CD14-positive monocyte (primary cell): ENCODE measurements around the gene DPM1. TPM values are rescaled to one million over a fixed set of nuclear protein-coding genes. Genes with fewer than 3 reads are reported as not detected.

Experiments used
- DNase-seq, 3 donors: peaks; one replicate each; pipeline ENCODE4 v3.0.0-alpha.2; 2011 to 2022
- H2AFZ ChIP-seq: 2 replicates; pipeline ENCODE4 v1.6.0; 2012; ENCODE audit warnings: mild to moderate bottlenecking, low read depth, low read length, inconsistent platforms; ENCODE audit not compliant: insufficient read depth, poor library complexity, severe bottlenecking
- H3K27ac ChIP-seq, 2 donors: 1 replicate in 1 of 2; 2 replicates in 1 of 2; pipeline ENCODE4 v1.5.1; 2012 to 2013; ENCODE audit warnings: low read length in 2 of 2, control low read depth in 1 of 2, inconsistent platforms in 1 of 2, low read depth in 1 of 2, mild to moderate bottlenecking in 1 of 2
- H3K27me3 ChIP-seq, 2 donors: one replicate each; pipeline versions ENCODE4 v1.6.0 to v1.6.1; 2011 to 2013; ENCODE audit warnings: low read length in 2 of 2; ENCODE audit not compliant: control insufficient read depth in 2 of 2, insufficient read depth in 2 of 2
- H3K36me3 ChIP-seq, 2 donors: replicated peaks in 1 of 2; 1 replicate in 1 of 2; 2 replicates in 1 of 2; pipeline versions ENCODE4 v1.5.1 to v1.6.1; 2012 to 2013; ENCODE audit warnings: low read length in 2 of 2, control low read depth in 1 of 2, inconsistent platforms in 1 of 2, mild to moderate bottlenecking in 1 of 2; ENCODE audit not compliant: insufficient read depth in 2 of 2, control insufficient read depth in 1 of 2
- H3K4me1 ChIP-seq, 2 donors: 1 replicate in 1 of 2; 2 replicates in 1 of 2; pipeline versions ENCODE4 v1.5.1 to v1.6.1; 2012 to 2013; ENCODE audit warnings: low read length in 2 of 2, control low read depth in 1 of 2, inconsistent platforms in 1 of 2, mild to moderate bottlenecking in 1 of 2, moderate library complexity in 1 of 2; ENCODE audit not compliant: insufficient read depth in 2 of 2, control insufficient read depth in 1 of 2
- H3K4me2 ChIP-seq: replicated peaks from 2 replicates; pipeline ENCODE3; 2012; ENCODE audit warnings: low read length, moderate library complexity, mild to moderate bottlenecking; ENCODE audit not compliant: poor library complexity, severe bottlenecking; ENCODE audit errors: extremely low read depth
- H3K4me3 ChIP-seq, 3 experiments: fragments of 200-600 bp in 1 of 3; sonication (generic) in 1 of 3; replicated peaks in 1 of 3; 1 replicate in 2 of 3; 2 replicates in 1 of 3; pipeline ENCODE4 v1.5.1; 2011 to 2013; ENCODE audit warnings: low read length in 3 of 3, mild to moderate bottlenecking in 3 of 3, control low read depth in 2 of 3, low read depth in 2 of 3, inconsistent platforms in 1 of 3, moderate library complexity in 1 of 3
- H3K79me2 ChIP-seq: 2 replicates; pipeline ENCODE4 v1.6.0; 2012; ENCODE audit warnings: mild to moderate bottlenecking, control low read depth, inconsistent platforms, low read length, moderate library complexity; ENCODE audit not compliant: insufficient read depth
- H3K9ac ChIP-seq: 2 replicates; pipeline ENCODE4 v1.6.0; 2017; ENCODE audit warnings: low read length, mild to moderate bottlenecking; ENCODE audit not compliant: insufficient read depth, poor library complexity, severe bottlenecking
- H3K9me3 ChIP-seq, 2 donors: replicated peaks in 1 of 2; 1 replicate in 1 of 2; 2 replicates in 1 of 2; pipeline versions ENCODE4 v1.5.1 to v1.6.1; 2012 to 2013; ENCODE audit warnings: low read length in 2 of 2, control low read depth in 1 of 2; ENCODE audit not compliant: control insufficient read depth in 1 of 2, insufficient read depth in 1 of 2
- H4K20me1 ChIP-seq: 2 replicates; pipeline ENCODE4 v1.6.0; 2012; ENCODE audit warnings: mild to moderate bottlenecking, low read length, control low read depth, moderate library complexity; ENCODE audit not compliant: insufficient read depth
- H3K27ac Mint-ChIP-seq, 7 donors: one replicate each; pipeline ENCODE4 v1.8.0; 2020; ENCODE audit warnings: mild to moderate bottlenecking in 7 of 7, mixed read lengths in 7 of 7, moderate library complexity in 6 of 7, inconsistent platforms in 2 of 7
- H3K27me3 Mint-ChIP-seq, 3 donors: one replicate each; pipeline ENCODE4 v1.8.0; 2021 to 2022; ENCODE audit warnings: low read depth in 3 of 3, mild to moderate bottlenecking in 3 of 3, mixed read lengths in 3 of 3, moderate library complexity in 3 of 3, inconsistent platforms in 1 of 3
- H3K36me3 Mint-ChIP-seq, 2 donors: one replicate each; pipeline ENCODE4 v1.8.0; 2020; ENCODE audit warnings: mixed read lengths in 2 of 2, inconsistent platforms in 1 of 2, mild to moderate bottlenecking in 1 of 2
- H3K4me1 Mint-ChIP-seq: one replicate; pipeline ENCODE4 v1.8.0; 2020; ENCODE audit warnings: mild to moderate bottlenecking, mixed read lengths
- H3K4me3 Mint-ChIP-seq, 2 donors: one replicate each; pipeline ENCODE4 v1.8.0; 2020; ENCODE audit warnings: mild to moderate bottlenecking in 2 of 2, mixed read lengths in 2 of 2, moderate library complexity in 1 of 2
- H3K9me3 Mint-ChIP-seq, 7 donors: one replicate each; pipeline ENCODE4 v1.8.0; 2020 to 2022; ENCODE audit warnings: mixed read lengths in 7 of 7, mild to moderate bottlenecking in 6 of 7, moderate library complexity in 6 of 7, inconsistent platforms in 2 of 7
- WGBS: methylation state at CpG from one replicate; pipeline ENCODE4 v1.1.5; 2013; ENCODE audit warnings: missing lambda C conversion rate; ENCODE audit not compliant: insufficient coverage; 5-methylcytosine and 5-hydroxymethylcytosine counted together
- intact Hi-C, 2 donors: fragments of 100-400 bp; cut with micrococcal nuclease; formaldehyde crosslinking; loops; one replicate each; pipeline versions ENCODE4 v1.15.0 to v1.15.1; 2023
- polyA plus RNA-seq, 3 donors: library from polyadenylated mRNA; depleted of rRNA in 1 of 3; unstranded in 2 of 3; stranded (reverse) in 1 of 3; fragments of 300-500 nt in 2 of 3; fragments of >200 nt in 1 of 3; fragmentation: Illumina TruSeq in 2 of 3; gene quantifications; 1 replicate in 2 of 3; 2 replicates in 1 of 3; pipeline ENCODE4 v1.2.3, GENCODE V29; 2012 to 2021
- TF ChIP-seq, protein P1 (sequence below): fragments of 200-600 bp; IDR thresholded peaks from one replicate; pipeline ENCODE4 v1.8.0; 2022; ENCODE audit warnings: antibody characterized with exemption, mild to moderate bottlenecking

DPM1 gene
- polyA plus RNA-seq, 3 donors: 19.1 to 55.1 (median 50.9) TPM

DNA sequence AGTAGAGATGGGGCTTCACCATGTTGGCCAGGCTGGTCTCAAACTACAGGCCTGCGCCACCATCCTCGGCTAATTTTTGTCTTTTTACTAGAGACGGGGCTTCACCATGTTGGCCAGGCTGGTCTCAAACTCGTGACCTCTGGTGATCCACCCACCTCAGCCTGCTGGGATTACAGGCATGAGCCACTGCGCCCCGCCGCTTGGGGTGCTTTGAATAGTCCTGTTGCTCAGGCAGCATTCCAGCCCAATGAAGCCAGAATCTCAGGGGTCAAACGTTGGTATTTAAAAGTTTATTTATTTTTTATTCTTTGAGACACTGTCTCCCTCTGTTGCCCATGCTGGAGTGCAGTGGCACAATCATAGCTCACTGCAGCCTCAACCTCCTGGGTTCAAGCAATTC lies 11.6 kb upstream of the DPM1 start:
- H3K4me1 Mint-ChIP-seq: no peaks in the 10 kb centered on the region

DNA sequence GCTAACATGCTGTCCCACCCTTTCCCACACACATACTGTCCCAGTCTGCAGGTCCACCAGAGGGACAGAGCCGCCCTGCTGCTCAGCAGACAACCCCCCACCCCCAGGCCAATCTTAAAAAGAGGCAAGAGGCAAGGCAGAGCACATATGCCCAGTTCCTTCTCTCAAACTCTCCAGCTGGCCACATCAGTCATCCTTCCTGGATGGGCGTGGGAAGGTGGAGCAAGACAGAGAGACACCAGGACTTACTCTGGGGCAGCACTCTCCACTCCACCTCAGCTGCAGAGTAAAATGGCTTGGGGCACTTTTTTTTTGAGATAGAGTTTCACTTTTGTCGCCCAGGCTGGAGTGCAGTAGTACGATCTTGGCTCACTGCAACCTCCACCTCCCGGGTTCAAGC lies 11.1 kb upstream of the DPM1 start:
- TF ChIP-seq, protein P1, sequence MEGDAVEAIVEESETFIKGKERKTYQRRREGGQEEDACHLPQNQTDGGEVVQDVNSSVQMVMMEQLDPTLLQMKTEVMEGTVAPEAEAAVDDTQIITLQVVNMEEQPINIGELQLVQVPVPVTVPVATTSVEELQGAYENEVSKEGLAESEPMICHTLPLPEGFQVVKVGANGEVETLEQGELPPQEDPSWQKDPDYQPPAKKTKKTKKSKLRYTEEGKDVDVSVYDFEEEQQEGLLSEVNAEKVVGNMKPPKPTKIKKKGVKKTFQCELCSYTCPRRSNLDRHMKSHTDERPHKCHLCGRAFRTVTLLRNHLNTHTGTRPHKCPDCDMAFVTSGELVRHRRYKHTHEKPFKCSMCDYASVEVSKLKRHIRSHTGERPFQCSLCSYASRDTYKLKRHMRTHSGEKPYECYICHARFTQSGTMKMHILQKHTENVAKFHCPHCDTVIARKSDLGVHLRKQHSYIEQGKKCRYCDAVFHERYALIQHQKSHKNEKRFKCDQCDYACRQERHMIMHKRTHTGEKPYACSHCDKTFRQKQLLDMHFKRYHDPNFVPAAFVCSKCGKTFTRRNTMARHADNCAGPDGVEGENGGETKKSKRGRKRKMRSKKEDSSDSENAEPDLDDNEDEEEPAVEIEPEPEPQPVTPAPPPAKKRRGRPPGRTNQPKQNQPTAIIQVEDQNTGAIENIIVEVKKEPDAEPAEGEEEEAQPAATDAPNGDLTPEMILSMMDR: no peak
- H3K27me3 ChIP-seq: peaks cover 0 to 5% of the 10 kb centered on the region in 2 donors
- H3K79me2 ChIP-seq: no peaks in the 10 kb centered on the region
- intact Hi-C loops: no loop called here
- H3K9me3 Mint-ChIP-seq: no peaks in the 10 kb centered on the region
- H3K27me3 Mint-ChIP-seq: peaks cover 16 to 24% (median 21%) of the 10 kb centered on the region in 3 donors
- no peak overlapping the region for H3K27ac ChIP-seq
- no peaks in the 10 kb centered on the region for H3K36me3 ChIP-seq
- no peaks in the 10 kb centered on the region for H3K36me3 Mint-ChIP-seq
- H3K9me3 ChIP-seq: no peaks in the 10 kb centered on the region
- DNase-seq: no peak
- no peaks in the 10 kb centered on the region for H3K4me1 ChIP-seq
- H2AFZ ChIP-seq: no peak overlapping the region
- H4K20me1 ChIP-seq: no peaks in the 10 kb centered on the region
- no peak overlapping the region for H3K4me2 ChIP-seq
- no peak overlapping the region for H3K4me3 Mint-ChIP-seq
- WGBS: no CpG with 5 or more reads among the region's 5 CpGs
- H3K4me1 Mint-ChIP-seq: no peaks in the 10 kb centered on the region
- H3K4me3 ChIP-seq: no peak overlapping the region
- no peak overlapping the region for H3K9ac ChIP-seq
- no peak overlapping the region for H3K27ac Mint-ChIP-seq

More for the DNA sequence above, 11.6 kb upstream of the DPM1 start:
- Histone ChIP-seq H2AFZ (no peak overlapping the region), H4K20me1 (no peaks in the 10 kb centered on the region), H3K9me3 (no peaks in the 10 kb centered on the region), H3K27ac (no peak overlapping the region), H3K9ac (no peak overlapping the region), H3K4me2 (no peak overlapping the region), H3K79me2 (no peaks in the 10 kb centered on the region), H3K27me3 (peaks cover 0 to 5% of the 10 kb centered on the region in 2 donors), H3K4me1 (no peaks in the 10 kb centered on the region), H3K4me3 (no peak overlapping the region), H3K36me3 (no peaks in the 10 kb centered on the region)
- 93% methylated on average over 7 of the region's 8 CpGs for WGBS
- Mint-ChIP-seq H3K4me3 (no peak overlapping the region), H3K27ac (no peak overlapping the region), H3K36me3 (no peaks in the 10 kb centered on the region), H3K9me3 (peaks cover 0 to 3% (median 0%) of the 10 kb centered on the region in 7 donors), H3K27me3 (peaks cover 14 to 25% (median 21%) of the 10 kb centered on the region in 3 donors)
- TF ChIP-seq, protein P1: no peak
- intact Hi-C loops: no loop called here
- DNase-seq: no peak
